Measurements from ENCODE around the gene BTBD6.
A peak's percentile ranks its signal among the peaks of the same experiment; 100 is the strongest.

Gene BTBD6

GRCh38 chr14:105201925-105202513 lies 46.3 kb upstream of the BTBD6 start:
- DNase-seq (ENCODE audit: low read depth) = no peak
- no peak overlapping the region for H3K4me3 ChIP-seq (ENCODE audit: control insufficient read depth, low read depth, low read length)
- TF ChIP-seq CTCF (conservative IDR thresholded peaks at IDR 0.05; ENCODE audit: control insufficient read depth, insufficient read depth, low read depth, low read length) = no peak

DNA sequence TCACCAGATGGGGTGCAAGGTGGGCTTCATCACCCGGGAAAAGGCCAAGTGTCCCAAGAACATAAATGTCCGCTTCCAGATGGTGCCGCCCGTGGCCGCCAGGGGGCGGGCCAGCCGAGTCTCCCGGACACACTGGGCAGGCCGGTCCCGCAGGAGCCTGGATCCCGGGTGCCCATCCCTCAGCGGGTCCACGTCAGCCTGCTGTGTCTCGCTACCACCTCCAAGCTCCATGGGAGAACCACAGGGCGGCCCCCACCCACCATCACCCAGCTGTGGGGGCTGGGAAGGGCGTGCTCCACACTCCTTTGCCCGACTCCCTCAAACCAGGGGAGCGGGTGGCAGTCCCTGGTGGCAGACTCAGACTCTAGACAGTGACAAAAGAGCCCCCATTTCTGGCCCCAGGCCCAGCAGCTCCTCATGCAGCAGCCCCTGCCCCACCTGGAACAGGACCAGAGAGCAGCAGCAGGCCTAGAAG lies 45.2 kb upstream of the BTBD6 start:
- TF ChIP-seq CTCF (conservative IDR thresholded peaks at IDR 0.05; ENCODE audit: control insufficient read depth, insufficient read depth, low read depth, low read length) = peak; percentile 63
- DNase-seq (ENCODE audit: low read depth) = peak; percentile 49

DNA sequence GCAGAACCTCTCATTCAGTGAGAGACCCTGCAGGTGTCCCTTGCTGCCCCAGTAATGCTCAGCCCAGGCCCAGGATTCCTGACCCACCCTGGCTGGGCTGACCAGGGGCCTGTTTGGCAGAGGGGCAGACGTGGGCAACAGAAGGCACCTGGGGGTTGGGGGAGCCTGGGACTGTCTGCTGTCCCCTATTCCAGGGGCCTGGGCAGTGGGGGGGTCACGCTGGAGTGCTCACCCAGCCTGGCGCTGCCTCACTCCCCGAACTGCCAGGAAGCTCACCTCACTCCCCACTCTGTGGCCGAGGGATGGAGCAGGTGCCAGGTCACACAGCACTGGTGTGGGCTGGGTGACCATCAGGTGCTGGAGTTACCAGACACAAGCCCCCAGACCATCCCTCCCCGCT lies 44.6 kb upstream of the BTBD6 start:
- no peak for DNase-seq (ENCODE audit: low read depth)
- no peak overlapping the region for H3K4me3 ChIP-seq (ENCODE audit: control insufficient read depth, low read depth, low read length)
- TF ChIP-seq CTCF (conservative IDR thresholded peaks at IDR 0.05; ENCODE audit: control insufficient read depth, insufficient read depth, low read depth, low read length) = no peak

More for the DNA sequence above, 45.2 kb upstream of the BTBD6 start:
- H3K4me3 ChIP-seq (ENCODE audit: control insufficient read depth, low read depth, low read length) = no peak overlapping the region

DNA sequence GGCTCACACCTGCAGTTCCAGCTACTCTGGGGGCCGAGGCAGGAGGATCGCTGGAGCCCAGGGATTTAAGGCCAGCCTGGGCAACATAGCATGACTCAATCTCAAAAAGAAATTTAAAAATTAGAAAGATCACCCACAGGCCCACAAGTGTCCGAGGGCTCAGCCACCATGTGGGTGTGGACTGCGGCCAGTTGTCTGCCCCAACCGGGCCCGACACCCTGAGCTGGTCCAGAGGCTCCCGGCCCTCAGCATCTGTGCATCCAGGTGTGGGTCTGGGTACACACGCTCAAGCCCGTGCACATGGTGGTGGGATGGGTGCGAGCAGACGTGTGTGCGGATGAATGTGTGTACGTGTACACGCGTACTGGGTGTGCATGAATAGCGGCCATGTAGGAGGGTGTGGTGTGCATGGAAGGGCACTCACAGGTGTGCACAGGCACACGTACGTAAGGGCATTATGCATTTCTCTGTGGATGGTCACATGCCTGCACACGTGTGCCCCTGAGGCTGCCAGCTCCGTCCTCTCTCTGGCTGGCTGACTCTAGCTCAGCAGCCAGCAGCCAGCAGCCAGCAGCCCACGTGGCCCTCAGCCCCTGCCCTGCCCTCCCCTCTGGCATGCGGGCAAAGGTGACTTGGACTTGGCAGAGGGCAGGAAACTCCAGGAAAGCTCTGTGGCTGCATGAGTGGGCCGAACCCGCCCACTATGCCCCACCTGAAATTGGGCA lies 44.0 kb upstream of the BTBD6 start:
- no peak for TF ChIP-seq CTCF (conservative IDR thresholded peaks at IDR 0.05; ENCODE audit: control insufficient read depth, insufficient read depth, low read depth, low read length)
- no peak overlapping the region for H3K4me3 ChIP-seq (ENCODE audit: control insufficient read depth, low read depth, low read length)
- DNase-seq (ENCODE audit: low read depth) = peak; percentile 33

- H3K4me3 ChIP-seq (ENCODE audit: control insufficient read depth, low read depth, low read length) = no peak overlapping the region
- no peak for DNase-seq (ENCODE audit: low read depth)
- no peak for TF ChIP-seq CTCF (conservative IDR thresholded peaks at IDR 0.05; ENCODE audit: control insufficient read depth, insufficient read depth, low read depth, low read length)
Observed at GRCh38 chr14:105204931-105205672, 43.2 kb upstream of the BTBD6 start.

GRCh38 chr14:105205673-105206208 lies 42.6 kb upstream of the BTBD6 start:
- no peak for TF ChIP-seq CTCF (conservative IDR thresholded peaks at IDR 0.05; ENCODE audit: control insufficient read depth, insufficient read depth, low read depth, low read length)
- DNase-seq (ENCODE audit: low read depth) = no peak

More at GRCh38 chr14:105205673-105206208, 42.6 kb upstream of the BTBD6 start:
- H3K4me3 ChIP-seq (ENCODE audit: control insufficient read depth, low read depth, low read length) = no peak overlapping the region
